H1 (cell line): ENCODE results near the gene DLL4.

Experiments used
- JUND ChIP-seq: IDR thresholded peaks from 2 replicates; pipeline ENCODE4 v1.6.1; 2011; ENCODE audit warnings: mild to moderate bottlenecking, improper control_type of control experiment, low read length
- POLR2AphosphoS5 ChIP-seq: IDR thresholded peaks from 2 replicates; pipeline ENCODE4 v1.6.1; 2011; ENCODE audit warnings: low read depth, low read length
- TF ChIP-seq, protein P1 (sequence below), 3 experiments: IDR thresholded peaks; 1 replicate in 2 of 3; 2 replicates in 1 of 3; pipeline versions ENCODE4 v1.5.1 to v1.6.1; 2011; ENCODE audit warnings: low read length in 3 of 3, mild to moderate bottlenecking in 3 of 3, inconsistent platforms in 2 of 3, low read depth in 1 of 3, moderate library complexity in 1 of 3; ENCODE audit not compliant: insufficient read depth in 1 of 3; ENCODE audit errors: control extremely low read depth in 1 of 3

GRCh38 chr15:40923551-40923950 lies 5.6 kb upstream of the DLL4 start:
- TF ChIP-seq, protein P1, sequence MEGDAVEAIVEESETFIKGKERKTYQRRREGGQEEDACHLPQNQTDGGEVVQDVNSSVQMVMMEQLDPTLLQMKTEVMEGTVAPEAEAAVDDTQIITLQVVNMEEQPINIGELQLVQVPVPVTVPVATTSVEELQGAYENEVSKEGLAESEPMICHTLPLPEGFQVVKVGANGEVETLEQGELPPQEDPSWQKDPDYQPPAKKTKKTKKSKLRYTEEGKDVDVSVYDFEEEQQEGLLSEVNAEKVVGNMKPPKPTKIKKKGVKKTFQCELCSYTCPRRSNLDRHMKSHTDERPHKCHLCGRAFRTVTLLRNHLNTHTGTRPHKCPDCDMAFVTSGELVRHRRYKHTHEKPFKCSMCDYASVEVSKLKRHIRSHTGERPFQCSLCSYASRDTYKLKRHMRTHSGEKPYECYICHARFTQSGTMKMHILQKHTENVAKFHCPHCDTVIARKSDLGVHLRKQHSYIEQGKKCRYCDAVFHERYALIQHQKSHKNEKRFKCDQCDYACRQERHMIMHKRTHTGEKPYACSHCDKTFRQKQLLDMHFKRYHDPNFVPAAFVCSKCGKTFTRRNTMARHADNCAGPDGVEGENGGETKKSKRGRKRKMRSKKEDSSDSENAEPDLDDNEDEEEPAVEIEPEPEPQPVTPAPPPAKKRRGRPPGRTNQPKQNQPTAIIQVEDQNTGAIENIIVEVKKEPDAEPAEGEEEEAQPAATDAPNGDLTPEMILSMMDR (IDR thresholded peaks at IDR 0.05; ENCODE audit: control extremely low read depth in 1 of 3, insufficient read depth in 1 of 3, low read depth in 1 of 3, low read length in 3 of 3): no peak
- TF ChIP-seq POLR2AphosphoS5 (no peak), JUND (no peak)
